ENCODE data around the gene ADAMTS9.

DNA sequence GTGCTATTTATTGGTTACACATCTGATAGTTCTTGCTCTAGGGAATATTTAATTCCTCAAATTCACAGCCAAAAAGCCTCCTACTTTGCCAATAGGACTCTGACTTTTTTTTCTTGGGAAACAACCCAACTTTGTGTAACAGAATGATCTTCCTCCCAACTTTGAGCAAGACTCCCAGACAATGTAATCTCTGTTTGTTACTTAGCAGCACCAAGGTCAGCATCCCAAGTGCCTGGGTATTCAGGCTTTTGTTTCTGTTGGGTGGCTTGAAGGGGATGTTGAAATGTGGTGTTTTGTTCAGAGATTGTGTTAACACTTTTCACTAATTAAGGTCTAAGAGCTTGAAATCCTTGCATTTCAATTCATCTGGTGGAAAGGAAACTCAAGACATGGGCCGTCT is 115.8 kb downstream of the ADAMTS9 start:
- TF ChIP-seq, protein P1, sequence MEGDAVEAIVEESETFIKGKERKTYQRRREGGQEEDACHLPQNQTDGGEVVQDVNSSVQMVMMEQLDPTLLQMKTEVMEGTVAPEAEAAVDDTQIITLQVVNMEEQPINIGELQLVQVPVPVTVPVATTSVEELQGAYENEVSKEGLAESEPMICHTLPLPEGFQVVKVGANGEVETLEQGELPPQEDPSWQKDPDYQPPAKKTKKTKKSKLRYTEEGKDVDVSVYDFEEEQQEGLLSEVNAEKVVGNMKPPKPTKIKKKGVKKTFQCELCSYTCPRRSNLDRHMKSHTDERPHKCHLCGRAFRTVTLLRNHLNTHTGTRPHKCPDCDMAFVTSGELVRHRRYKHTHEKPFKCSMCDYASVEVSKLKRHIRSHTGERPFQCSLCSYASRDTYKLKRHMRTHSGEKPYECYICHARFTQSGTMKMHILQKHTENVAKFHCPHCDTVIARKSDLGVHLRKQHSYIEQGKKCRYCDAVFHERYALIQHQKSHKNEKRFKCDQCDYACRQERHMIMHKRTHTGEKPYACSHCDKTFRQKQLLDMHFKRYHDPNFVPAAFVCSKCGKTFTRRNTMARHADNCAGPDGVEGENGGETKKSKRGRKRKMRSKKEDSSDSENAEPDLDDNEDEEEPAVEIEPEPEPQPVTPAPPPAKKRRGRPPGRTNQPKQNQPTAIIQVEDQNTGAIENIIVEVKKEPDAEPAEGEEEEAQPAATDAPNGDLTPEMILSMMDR (IDR thresholded peaks at IDR 0.05) = no peak
- TF ChIP-seq POLR2A (IDR thresholded peaks at IDR 0.05) = no peak
- no peak for TF ChIP-seq POLR2AphosphoS5 (IDR thresholded peaks at IDR 0.05)
